ENCODE data around the gene ULK1. TPM values are rescaled to one million over a fixed set of nuclear protein-coding genes. Genes with fewer than 3 reads are reported as not detected.
"Not testable (repeated sequence)": the region's sequence is repeated elsewhere in the genome, so short reads cannot be mapped to it uniquely, and the experiment has no call there.

ULK1 gene
- polyA plus RNA-seq, 1 donor from 2014 or later: 19.0 TPM

- H4K20me1 ChIP-seq (ENCODE audit: insufficient read depth): no peaks in the 10 kb centered on the region
- no peak overlapping the region for H2AFZ ChIP-seq (ENCODE audit: low read depth, low read length)
- no peak for TF ChIP-seq POLR2AphosphoS5 (IDR thresholded peaks at IDR 0.05)
- TF ChIP-seq SMC3 (conservative IDR thresholded peaks at IDR 0.05; ENCODE audit: poor library complexity): no peak
- no peak for TF ChIP-seq MXI1 (conservative IDR thresholded peaks at IDR 0.05; ENCODE audit: poor library complexity, severe bottlenecking)
Observed at GRCh38 chr12:131872154-131873051, 22.0 kb upstream of the ULK1 start.

DNA sequence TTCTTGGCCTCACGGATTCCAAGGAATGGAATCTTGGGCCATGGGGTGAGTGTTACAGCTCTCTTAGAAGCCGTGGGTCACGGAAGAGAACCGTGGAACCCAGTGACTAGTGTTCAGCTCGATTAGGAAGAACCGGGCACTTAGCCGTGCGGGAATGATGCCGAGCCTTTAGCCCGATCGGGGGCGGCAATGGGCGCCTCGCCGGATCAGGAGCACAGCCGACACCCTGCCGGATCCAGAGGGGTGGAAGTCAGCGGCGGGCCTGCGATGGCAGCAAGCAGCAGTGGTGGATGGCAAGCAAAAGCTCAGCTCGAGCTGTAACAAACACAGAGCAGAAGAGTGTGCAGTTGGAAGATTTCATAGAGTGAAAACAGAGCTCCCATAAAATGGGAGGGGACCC lies 21.1 kb upstream of the ULK1 start:
- Histone ChIP-seq H3K36me3 (ENCODE audit: insufficient read depth, low read length) (no peaks in the 10 kb centered on the region), H3K4me3 (ENCODE audit: low read length) (no peak overlapping the region), H3K9me2 (ENCODE audit: insufficient read depth, low read length) (no peaks in the 10 kb centered on the region), H3K4me2 (ENCODE audit: low read length) (no peak overlapping the region), H3K79me2 (replicated peaks; ENCODE audit: insufficient read depth, low read length) (no peaks in the 10 kb centered on the region), H3K9me3 (ENCODE audit: low read length) (no peaks in the 10 kb centered on the region), H3K9ac (ENCODE audit: low read length) (no peak overlapping the region), H2AFZ (ENCODE audit: low read depth, low read length) (no peak overlapping the region), H3F3A (ENCODE audit: insufficient read depth, low read length, poor library complexity, severe bottlenecking) (no peaks in the 10 kb centered on the region), H3K27me3 (ENCODE audit: insufficient read depth, low read depth, low read length) (no peaks in the 10 kb centered on the region), H4K20me1 (ENCODE audit: insufficient read depth) (no peaks in the 10 kb centered on the region), H3K27ac (ENCODE audit: low read length) (no peak overlapping the region)
- TF ChIP-seq, protein P1, sequence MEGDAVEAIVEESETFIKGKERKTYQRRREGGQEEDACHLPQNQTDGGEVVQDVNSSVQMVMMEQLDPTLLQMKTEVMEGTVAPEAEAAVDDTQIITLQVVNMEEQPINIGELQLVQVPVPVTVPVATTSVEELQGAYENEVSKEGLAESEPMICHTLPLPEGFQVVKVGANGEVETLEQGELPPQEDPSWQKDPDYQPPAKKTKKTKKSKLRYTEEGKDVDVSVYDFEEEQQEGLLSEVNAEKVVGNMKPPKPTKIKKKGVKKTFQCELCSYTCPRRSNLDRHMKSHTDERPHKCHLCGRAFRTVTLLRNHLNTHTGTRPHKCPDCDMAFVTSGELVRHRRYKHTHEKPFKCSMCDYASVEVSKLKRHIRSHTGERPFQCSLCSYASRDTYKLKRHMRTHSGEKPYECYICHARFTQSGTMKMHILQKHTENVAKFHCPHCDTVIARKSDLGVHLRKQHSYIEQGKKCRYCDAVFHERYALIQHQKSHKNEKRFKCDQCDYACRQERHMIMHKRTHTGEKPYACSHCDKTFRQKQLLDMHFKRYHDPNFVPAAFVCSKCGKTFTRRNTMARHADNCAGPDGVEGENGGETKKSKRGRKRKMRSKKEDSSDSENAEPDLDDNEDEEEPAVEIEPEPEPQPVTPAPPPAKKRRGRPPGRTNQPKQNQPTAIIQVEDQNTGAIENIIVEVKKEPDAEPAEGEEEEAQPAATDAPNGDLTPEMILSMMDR (IDR thresholded peaks at IDR 0.05; ENCODE audit: poor library complexity, severe bottlenecking): no peak
- TF ChIP-seq EP300 (conservative IDR thresholded peaks at IDR 0.05; ENCODE audit: poor library complexity, severe bottlenecking) (no peak), EZH2 (IDR thresholded peaks at IDR 0.05; ENCODE audit: borderline replicate concordance, insufficient read depth, low read length, poor library complexity, severe bottlenecking) (no peak), RAD21 (conservative IDR thresholded peaks at IDR 0.05) (no peak), SMC3 (conservative IDR thresholded peaks at IDR 0.05; ENCODE audit: poor library complexity) (no peak), TAF1 (IDR thresholded peaks at IDR 0.05; ENCODE audit: low read depth) (no peak)

More at GRCh38 chr12:131872154-131873051, 22.0 kb upstream of the ULK1 start:
- Histone ChIP-seq H3K4me2 (ENCODE audit: low read length) (no peak overlapping the region), H3K9ac (ENCODE audit: low read length) (no peak overlapping the region), H3K9me3 (ENCODE audit: low read length) (no peaks in the 10 kb centered on the region), H3K4me3 (ENCODE audit: low read length) (no peak overlapping the region), H3K27ac (ENCODE audit: low read length) (no peak overlapping the region), H3K79me2 (replicated peaks; ENCODE audit: insufficient read depth, low read length) (no peaks in the 10 kb centered on the region), H3F3A (ENCODE audit: insufficient read depth, low read length, poor library complexity, severe bottlenecking) (no peaks in the 10 kb centered on the region), H3K36me3 (ENCODE audit: insufficient read depth, low read length) (no peaks in the 10 kb centered on the region), H3K27me3 (ENCODE audit: insufficient read depth, low read depth, low read length) (no peaks in the 10 kb centered on the region), H3K9me2 (ENCODE audit: insufficient read depth, low read length) (no peaks in the 10 kb centered on the region)

- H3K79me2 ChIP-seq (replicated peaks; ENCODE audit: insufficient read depth, low read length); H4K20me1 ChIP-seq (ENCODE audit: insufficient read depth); H3K9me2 ChIP-seq (ENCODE audit: insufficient read depth, low read length); H3K4me2 ChIP-seq (ENCODE audit: low read length); H3K27ac ChIP-seq (ENCODE audit: low read length); H3K9me3 ChIP-seq (ENCODE audit: low read length); H2AFZ ChIP-seq (ENCODE audit: low read depth, low read length); H3K36me3 ChIP-seq (ENCODE audit: insufficient read depth, low read length); H3K9ac ChIP-seq (ENCODE audit: low read length); H3K27me3 ChIP-seq (ENCODE audit: insufficient read depth, low read depth, low read length); H3F3A ChIP-seq (ENCODE audit: insufficient read depth, low read length, poor library complexity, severe bottlenecking); H3K4me3 ChIP-seq (ENCODE audit: low read length): not testable (repeated sequence)
Observed at GRCh38 chr12:131874972-131875371, 19.4 kb upstream of the ULK1 start.

GRCh38 chr12:131877216-131877615 lies 17.2 kb upstream of the ULK1 start:
- H3K27me3 ChIP-seq (ENCODE audit: insufficient read depth, low read depth, low read length); H3K9me2 ChIP-seq (ENCODE audit: insufficient read depth, low read length); H3K9ac ChIP-seq (ENCODE audit: low read length); H3K4me3 ChIP-seq (ENCODE audit: low read length); H3K36me3 ChIP-seq (ENCODE audit: insufficient read depth, low read length); H3K27ac ChIP-seq (ENCODE audit: low read length); H2AFZ ChIP-seq (ENCODE audit: low read depth, low read length); H3F3A ChIP-seq (ENCODE audit: insufficient read depth, low read length, poor library complexity, severe bottlenecking); H4K20me1 ChIP-seq (ENCODE audit: insufficient read depth); H3K79me2 ChIP-seq (replicated peaks; ENCODE audit: insufficient read depth, low read length); H3K9me3 ChIP-seq (ENCODE audit: low read length); H3K4me2 ChIP-seq (ENCODE audit: low read length): not testable (repeated sequence)

- H3K79me2 ChIP-seq (replicated peaks; ENCODE audit: insufficient read depth, low read length); H3K9me2 ChIP-seq (ENCODE audit: insufficient read depth, low read length); H3K4me3 ChIP-seq (ENCODE audit: low read length); H3K9ac ChIP-seq (ENCODE audit: low read length); H3K36me3 ChIP-seq (ENCODE audit: insufficient read depth, low read length); H3K27ac ChIP-seq (ENCODE audit: low read length); H3F3A ChIP-seq (ENCODE audit: insufficient read depth, low read length, poor library complexity, severe bottlenecking); H4K20me1 ChIP-seq (ENCODE audit: insufficient read depth); H3K4me2 ChIP-seq (ENCODE audit: low read length); H3K9me3 ChIP-seq (ENCODE audit: low read length); H2AFZ ChIP-seq (ENCODE audit: low read depth, low read length); H3K27me3 ChIP-seq (ENCODE audit: insufficient read depth, low read depth, low read length): not testable (repeated sequence)
Observed at GRCh38 chr12:131878436-131878835, 16.0 kb upstream of the ULK1 start.
